H1 (cell line): ENCODE measurements around the gene IL17REL. TPM values are rescaled to one million over a fixed set of nuclear protein-coding genes. Genes with fewer than 3 reads are reported as not detected.

Experiments
- CTCF ChIA-PET: fragments of 300-600 bp; sonication (Branson Sonifier 250); formaldehyde crosslinking; loops from one replicate; lab custom pipeline; 2021; ENCODE audit not compliant: partially characterized antibody; lab: Charles Lee
- POLR2A ChIA-PET: fragments of 300-600 bp; sonication (Branson Sonifier 250); formaldehyde crosslinking; loops from one replicate; lab custom pipeline; 2021; ENCODE audit warnings: inconsistent platforms; ENCODE audit not compliant: partially characterized antibody; lab: Charles Lee
- DNase-seq, 2 experiments: peaks; one replicate each; pipeline versions ENCODE4 v3.0.0 to v3.0.0-alpha.2; 2010 to 2022; ENCODE audit warnings: low spot score in 2 of 2, low read depth in 1 of 2, mixed read lengths in 1 of 2
- FAIRE-seq: peaks from 2 replicates; lab custom pipeline; 2011; peaks lifted over from hg19 to GRCh38; lab: Jason Lieb, UNC
- H2AFZ ChIP-seq: 2 replicates; pipeline ENCODE4 v1.8.1; 2012; ENCODE audit warnings: low read length, inconsistent platforms
- H2AK5ac ChIP-seq: 2 replicates; pipeline ENCODE4 v1.6.1; 2013; ENCODE audit warnings: low read depth, low read length
- H2BK120ac ChIP-seq: replicated peaks from 2 replicates; pipeline ENCODE3; 2013; ENCODE audit warnings: low read depth, low read length, inconsistent platforms
- H2BK12ac ChIP-seq: 2 replicates; pipeline ENCODE4 v1.6.1; 2013; ENCODE audit warnings: low read depth, low read length
- H2BK15ac ChIP-seq: 2 replicates; pipeline ENCODE4 v1.6.1; 2013; ENCODE audit warnings: low read length
- H2BK20ac ChIP-seq: 2 replicates; pipeline ENCODE4 v1.6.1; 2013; ENCODE audit warnings: low read length
- H2BK5ac ChIP-seq: 2 replicates; pipeline ENCODE4 v1.6.1; 2013; ENCODE audit warnings: low read depth, low read length
- H3K14ac ChIP-seq: 2 replicates; pipeline ENCODE4 v1.6.1; 2013; ENCODE audit warnings: inconsistent platforms; ENCODE audit not compliant: insufficient read length
- H3K18ac ChIP-seq: 2 replicates; pipeline ENCODE4 v1.6.1; 2013; ENCODE audit warnings: low read length; ENCODE audit errors: extremely low read depth
- H3K23ac ChIP-seq: 2 replicates; pipeline ENCODE4 v1.6.1; 2013; ENCODE audit warnings: inconsistent platforms; ENCODE audit not compliant: insufficient read length
- H3K23me2 ChIP-seq: 2 replicates; pipeline ENCODE4 v1.6.1; 2013; ENCODE audit warnings: low read depth, low read length
- H3K27ac ChIP-seq: 2 replicates; pipeline ENCODE4 v1.6.1; 2011; ENCODE audit warnings: low read depth, low read length, inconsistent platforms
- H3K27me3 ChIP-seq, 4 experiments: replicated peaks in 1 of 4; 1 replicate in 1 of 4; 2 replicates in 3 of 4; pipeline versions ENCODE4 v1.6.1 to v1.8.1; 2011 to 2013; ENCODE audit warnings: low read length in 3 of 4, mild to moderate bottlenecking in 3 of 4, inconsistent platforms in 2 of 4, mixed read lengths in 2 of 4, moderate library complexity in 1 of 4; ENCODE audit not compliant: control insufficient read depth in 3 of 4, insufficient read depth in 3 of 4; ENCODE audit errors: extremely low read depth in 1 of 4
- H3K36me3 ChIP-seq, 4 experiments: 2 replicates each; pipeline versions ENCODE4 v1.6.1 to v1.8.1; 2011 to 2013; ENCODE audit warnings: mild to moderate bottlenecking in 4 of 4, low read length in 3 of 4, moderate library complexity in 2 of 4, control low read depth in 1 of 4, inconsistent platforms in 1 of 4; ENCODE audit not compliant: insufficient read depth in 4 of 4, control insufficient read depth in 2 of 4
- H3K4ac ChIP-seq: replicated peaks from 2 replicates; pipeline ENCODE3; 2013; ENCODE audit warnings: low read length, low read depth, mixed read lengths, inconsistent platforms; ENCODE audit not compliant: insufficient read length
- H3K4me1 ChIP-seq, 4 experiments: replicated peaks in 1 of 4; 1 replicate in 1 of 4; 2 replicates in 3 of 4; pipeline versions ENCODE4 v1.6.1 to v1.8.1; 2011 to 2013; ENCODE audit warnings: low read length in 3 of 4, inconsistent platforms in 2 of 4, mixed read lengths in 1 of 4; ENCODE audit not compliant: insufficient read depth in 4 of 4, control insufficient read depth in 3 of 4
- H3K4me2 ChIP-seq, 2 experiments: 2 replicates each; pipeline versions ENCODE4 v1.6.1 to v1.8.1; 2011 to 2013; ENCODE audit warnings: low read depth in 2 of 2, low read length in 2 of 2, control low read depth in 1 of 2, inconsistent platforms in 1 of 2, mild to moderate bottlenecking in 1 of 2; ENCODE audit not compliant: insufficient read depth in 1 of 2
- H3K4me3 ChIP-seq, 4 experiments: fragments of 200-600, 300-600 bp in 1 of 4; sonication (generic), shearing (Covaris generic), sonication (Bioruptor Twin) in 1 of 4; 2 replicates each; pipeline versions ENCODE4 v1.5.1 to v1.8.1; 2011 to 2016; ENCODE audit warnings: low read length in 4 of 4, low read depth in 3 of 4, control low read depth in 2 of 4, inconsistent platforms in 2 of 4, mild to moderate bottlenecking in 2 of 4, mixed read lengths in 1 of 4, moderate library complexity in 1 of 4; ENCODE audit not compliant: insufficient read depth in 2 of 4; ENCODE audit errors: extremely low read depth in 1 of 4
- H3K56ac ChIP-seq: replicated peaks from 2 replicates; pipeline ENCODE3; 2013; ENCODE audit warnings: low read depth, mild to moderate bottlenecking, mixed read lengths, low read length, inconsistent platforms; ENCODE audit not compliant: insufficient read length
- H3K79me1 ChIP-seq: 2 replicates; pipeline ENCODE4 v1.6.1; 2013; ENCODE audit warnings: low read depth, low read length, control low read depth
- H3K79me2 ChIP-seq, 2 experiments: 2 replicates each; pipeline versions ENCODE4 v1.6.1 to v1.8.1; 2012 to 2013; ENCODE audit warnings: low read length in 2 of 2, mild to moderate bottlenecking in 2 of 2, inconsistent platforms in 1 of 2; ENCODE audit not compliant: insufficient read depth in 2 of 2, control insufficient read depth in 1 of 2
- H3K9ac ChIP-seq, 4 experiments: replicated peaks in 1 of 4; 1 replicate in 1 of 4; 2 replicates in 3 of 4; pipeline versions ENCODE4 v1.6.1 to v1.8.1; 2011 to 2013; ENCODE audit warnings: low read depth in 3 of 4, low read length in 3 of 4, control low read depth in 2 of 4, mild to moderate bottlenecking in 2 of 4, moderate library complexity in 2 of 4, inconsistent platforms in 1 of 4; ENCODE audit errors: extremely low read depth in 1 of 4
- H3K9me3 ChIP-seq, 2 experiments: 2 replicates each; pipeline versions ENCODE4 v1.6.1 to v1.8.1; 2012 to 2013; ENCODE audit warnings: mild to moderate bottlenecking in 2 of 2, moderate library complexity in 2 of 2, control low read depth in 1 of 2, inconsistent platforms in 1 of 2, low read depth in 1 of 2, low read length in 1 of 2, mixed read lengths in 1 of 2; ENCODE audit not compliant: insufficient read depth in 2 of 2
- H4K20me1 ChIP-seq, 2 experiments: replicated peaks in 1 of 2; 2 replicates each; pipeline versions ENCODE3 to v1.8.1; 2011 to 2013; ENCODE audit warnings: inconsistent platforms in 2 of 2, low read length in 2 of 2, mild to moderate bottlenecking in 1 of 2; ENCODE audit not compliant: insufficient read depth in 2 of 2, control insufficient read depth in 1 of 2
- H4K5ac ChIP-seq: 2 replicates; pipeline ENCODE4 v1.6.1; 2013; ENCODE audit warnings: low read length, low read depth, mixed read lengths, inconsistent platforms; ENCODE audit not compliant: insufficient read length
- H4K8ac ChIP-seq: 2 replicates; pipeline ENCODE4 v1.8.0; 2013; ENCODE audit warnings: mild to moderate bottlenecking, moderate library complexity, low read length, inconsistent platforms; ENCODE audit not compliant: insufficient read depth; ENCODE audit errors: extremely low read depth
- H4K91ac ChIP-seq: replicated peaks from 2 replicates; pipeline ENCODE3; 2013; ENCODE audit warnings: low read length, mixed read lengths, inconsistent platforms; ENCODE audit not compliant: insufficient read length
- EP300 ChIP-seq, 2 experiments: IDR thresholded peaks; 1 replicate in 1 of 2; 2 replicates in 1 of 2; pipeline ENCODE4 v1.6.1; 2011 to 2012; ENCODE audit warnings: low read depth in 2 of 2, low read length in 2 of 2, mild to moderate bottlenecking in 2 of 2, borderline replicate concordance in 1 of 2, inconsistent platforms in 1 of 2, moderate library complexity in 1 of 2
- NRF1 ChIP-seq: IDR thresholded peaks from 2 replicates; pipeline ENCODE4 v1.6.1; 2011; ENCODE audit warnings: mild to moderate bottlenecking, low read depth, low read length, improper control_type of control experiment
- SP4 ChIP-seq: IDR thresholded peaks from 2 replicates; pipeline ENCODE4 v1.6.1; 2012; ENCODE audit warnings: low read length, inconsistent platforms
- WGBS, 2 experiments: shearing (Covaris generic) in 1 of 2; methylation state at CpG; one replicate each; pipeline versions ENCODE4 v1.1.6 to v1.1.7; 2013 to 2015; ENCODE audit warnings: low lambda C conversion rate in 2 of 2, mixed read lengths in 2 of 2, inconsistent platforms in 1 of 2, low coverage in 1 of 2, missing lambda C conversion rate in 1 of 2; ENCODE audit not compliant: insufficient replicate concordance in 2 of 2, insufficient coverage in 1 of 2, insufficient read length in 1 of 2; ENCODE audit errors: extremely low coverage in 1 of 2, missing lambda C conversion rate in 1 of 2; 5-methylcytosine and 5-hydroxymethylcytosine counted together
- polyA plus RNA-seq, 7 experiments: library from polyadenylated mRNA; depleted of rRNA in 3 of 7; stranded (reverse) in 5 of 7; unstranded in 2 of 7; fragments of >200 nt in 5 of 7; fragments of 200-250 nt in 2 of 7; gene quantifications; 1 replicate in 5 of 7; 2 replicates in 1 of 7; 4 replicates in 1 of 7; pipeline versions ENCODE4 v1.2.1 to v1.2.3, GENCODE V29; 2011 to 2013; ENCODE audit warnings: missing spikeins in 2 of 7, mixed read lengths in 2 of 7
- total RNA-seq: library from RNA; stranded (reverse); fragmentation: NEBNext Ultra II Directional; extraction: Animal tissue kit (Norgen Biotek cat#: 25700); gene quantifications from 2 replicates; pipeline ENCODE4 v1.2.1, GENCODE V29; 2021
- TF ChIP-seq, protein P1 (sequence below): IDR thresholded peaks from 2 replicates; pipeline ENCODE4 v1.6.1; 2012; ENCODE audit warnings: low read length, inconsistent platforms

The IL17REL gene
- total and polyA plus RNA-seq, 2 of the 8 experiments (the other 6 are each of a cell fraction or from before 2014, with no cell fraction given) = 0.15 to 0.20 TPM

DNA sequence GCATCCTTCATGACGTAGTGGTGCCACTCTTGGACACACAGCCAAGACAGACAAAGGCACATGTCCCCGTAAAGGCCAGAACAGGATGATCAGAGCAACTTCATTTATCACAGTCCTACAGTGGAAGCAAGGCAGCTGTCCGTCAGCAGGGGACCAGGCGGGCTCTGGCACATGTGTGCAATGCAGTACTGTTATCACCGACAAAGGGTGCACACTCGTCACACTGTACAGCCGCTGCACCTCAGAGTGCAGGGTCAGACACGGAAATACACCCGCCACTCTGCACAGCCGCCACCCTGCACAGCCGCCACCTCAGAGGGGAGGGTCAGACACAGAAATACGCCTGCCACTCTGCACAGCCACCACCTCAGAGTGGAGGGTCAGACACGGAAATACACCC is 13.4 kb upstream of the IL17REL start:
- H3K9me3 ChIP-seq = 0 out of 4 replicates have a peak, but pooled peaks cover 0 to under 1% of the 10 kb centered on the region in 2 experiments
- H3K56ac ChIP-seq = no peak overlapping the region
- CTCF ChIA-PET = interaction anchor here (1.0 to 2.2 kb wide), 2 partner anchors 32 to 54 kb away, joined by 4 to 7 read pairs; no protein-coding TSS in a partner anchor
- no peak overlapping the region for H3K4ac ChIP-seq
- no peak overlapping the region for H3K4me2 ChIP-seq
- no peak overlapping the region for H3K14ac ChIP-seq
- no peak overlapping the region for H2BK120ac ChIP-seq
- DNase-seq = no peak
- no peak overlapping the region for H2BK20ac ChIP-seq
- no peaks in the 10 kb centered on the region for H3K79me2 ChIP-seq
- H4K91ac ChIP-seq = no peak overlapping the region
- no peak overlapping the region for H2BK15ac ChIP-seq
- no peak overlapping the region for H2BK12ac ChIP-seq
- no peak overlapping the region for H4K8ac ChIP-seq
- H2BK5ac ChIP-seq = no peak overlapping the region
- WGBS, 2 experiments = 95% methylated on average over 13 of the region's 13 CpGs; no CpG with 5 or more reads in 1 of the 2 experiments
- peaks cover 2% of the 10 kb centered on the region; the same call in 1 of the 2 replicates for H3K23me2 ChIP-seq
- no peak overlapping the region for H3K4me3 ChIP-seq
- H3K4me1 ChIP-seq = peaks cover 0 to 3% (median 0%) of the 10 kb centered on the region in 4 experiments; a peak in 2 of 7 replicates
- no peak for FAIRE-seq
- no peak overlapping the region for H4K5ac ChIP-seq
- POLR2A ChIA-PET = no interaction called here
- H2AK5ac ChIP-seq = no peak overlapping the region
- no peak overlapping the region for H3K18ac ChIP-seq
- H3K23ac ChIP-seq = no peak overlapping the region
- H3K27me3 ChIP-seq = peaks cover 2 to 24% (median 10%) of the 10 kb centered on the region in 4 experiments
- no peak overlapping the region for H3K27ac ChIP-seq
- H3K79me1 ChIP-seq = no peaks in the 10 kb centered on the region
- no peaks in the 10 kb centered on the region; a peak in 1 of 8 replicates for H3K36me3 ChIP-seq
- H2AFZ ChIP-seq = no peak overlapping the region
- H3K9ac ChIP-seq = no peak overlapping the region
- H4K20me1 ChIP-seq = no peaks in the 10 kb centered on the region
- TF ChIP-seq EP300 (IDR thresholded peaks at IDR 0.05; ENCODE audit: borderline replicate concordance in 1 of 2, low read depth in 2 of 2, low read length in 2 of 2) = no peak
- TF ChIP-seq, protein P1, sequence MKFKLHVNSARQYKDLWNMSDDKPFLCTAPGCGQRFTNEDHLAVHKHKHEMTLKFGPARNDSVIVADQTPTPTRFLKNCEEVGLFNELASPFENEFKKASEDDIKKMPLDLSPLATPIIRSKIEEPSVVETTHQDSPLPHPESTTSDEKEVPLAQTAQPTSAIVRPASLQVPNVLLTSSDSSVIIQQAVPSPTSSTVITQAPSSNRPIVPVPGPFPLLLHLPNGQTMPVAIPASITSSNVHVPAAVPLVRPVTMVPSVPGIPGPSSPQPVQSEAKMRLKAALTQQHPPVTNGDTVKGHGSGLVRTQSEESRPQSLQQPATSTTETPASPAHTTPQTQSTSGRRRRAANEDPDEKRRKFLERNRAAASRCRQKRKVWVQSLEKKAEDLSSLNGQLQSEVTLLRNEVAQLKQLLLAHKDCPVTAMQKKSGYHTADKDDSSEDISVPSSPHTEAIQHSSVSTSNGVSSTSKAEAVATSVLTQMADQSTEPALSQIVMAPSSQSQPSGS = no peak
- no peak for TF ChIP-seq SP4
- no peak for TF ChIP-seq NRF1
